ENCODE measurements around the gene NUFIP1. TPM values are rescaled to one million over a fixed set of nuclear protein-coding genes. Genes with fewer than 3 reads are reported as not detected.

NUFIP1 gene
- total RNA-seq, 6 experiments from 2014 or later, result 1.1 to 2.3 (median 2.0) TPM

- WGBS (ENCODE audit: insufficient coverage, low coverage, low lambda C conversion rate, missing lambda C conversion rate), result 100% methylated on average over 1 of the region's 1 CpG
- H3K36me3 ChIP-seq, result peaks cover 0 to 32% (median 3%) of the 10 kb centered on the region in 4 donors
These were observed 10.9 kb downstream of the NUFIP1 start for GRCh38 chr13:44978328-44978727.

DNA sequence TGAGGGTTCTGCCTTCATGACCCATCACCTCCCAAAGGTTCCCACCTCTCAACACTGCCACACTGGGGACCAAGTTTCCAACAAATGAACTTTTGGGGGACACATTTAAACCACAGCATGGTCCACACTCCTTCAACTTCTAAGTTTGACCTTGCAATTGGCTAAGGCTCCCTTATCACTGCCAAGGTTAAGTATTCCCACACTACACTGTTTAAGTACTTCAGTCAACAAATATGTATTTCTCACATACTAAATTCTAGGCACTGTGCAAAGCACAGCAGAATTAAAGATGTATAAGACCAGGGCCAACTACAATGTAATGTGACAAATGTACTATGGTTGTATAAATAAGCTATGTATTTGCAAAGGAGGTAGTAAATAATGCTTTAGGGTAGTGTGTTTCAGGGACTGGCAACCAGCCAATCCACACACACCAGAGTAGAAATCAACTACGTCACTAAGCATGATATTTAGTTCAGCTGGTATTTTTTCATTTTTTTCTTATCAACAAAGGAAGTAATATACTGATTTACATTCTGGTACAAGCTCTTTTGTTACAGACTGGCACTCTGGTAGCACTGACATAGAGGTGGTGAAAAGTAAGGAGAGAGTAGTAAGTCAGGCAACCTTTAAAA lies 12.2 kb downstream of the NUFIP1 start:
- Histone ChIP-seq H3K4me1 (no peaks in the 10 kb centered on the region), H3K36me3 (peaks cover 0 to 32% (median 3%) of the 10 kb centered on the region in 4 donors), H3K27me3 (no peaks in the 10 kb centered on the region), H3K9me3 (no peaks in the 10 kb centered on the region), H3K27ac (no peak overlapping the region), H3K4me3 (no peak overlapping the region)
- no peak for DNase-seq
- no peak for ATAC-seq
- WGBS (ENCODE audit: insufficient coverage, low coverage, low lambda C conversion rate, missing lambda C conversion rate), result 52% methylated on average over 1 of the region's 1 CpG
- intact Hi-C loops (cut with DNase I), result loop anchor here in 1 of 2 donors (10.0 kb wide), 1 partner anchor 492 kb away; no protein-coding TSS in a partner anchor
- no peak for TF ChIP-seq POLR2A (IDR thresholded peaks at IDR 0.05)
- TF ChIP-seq, protein P1, sequence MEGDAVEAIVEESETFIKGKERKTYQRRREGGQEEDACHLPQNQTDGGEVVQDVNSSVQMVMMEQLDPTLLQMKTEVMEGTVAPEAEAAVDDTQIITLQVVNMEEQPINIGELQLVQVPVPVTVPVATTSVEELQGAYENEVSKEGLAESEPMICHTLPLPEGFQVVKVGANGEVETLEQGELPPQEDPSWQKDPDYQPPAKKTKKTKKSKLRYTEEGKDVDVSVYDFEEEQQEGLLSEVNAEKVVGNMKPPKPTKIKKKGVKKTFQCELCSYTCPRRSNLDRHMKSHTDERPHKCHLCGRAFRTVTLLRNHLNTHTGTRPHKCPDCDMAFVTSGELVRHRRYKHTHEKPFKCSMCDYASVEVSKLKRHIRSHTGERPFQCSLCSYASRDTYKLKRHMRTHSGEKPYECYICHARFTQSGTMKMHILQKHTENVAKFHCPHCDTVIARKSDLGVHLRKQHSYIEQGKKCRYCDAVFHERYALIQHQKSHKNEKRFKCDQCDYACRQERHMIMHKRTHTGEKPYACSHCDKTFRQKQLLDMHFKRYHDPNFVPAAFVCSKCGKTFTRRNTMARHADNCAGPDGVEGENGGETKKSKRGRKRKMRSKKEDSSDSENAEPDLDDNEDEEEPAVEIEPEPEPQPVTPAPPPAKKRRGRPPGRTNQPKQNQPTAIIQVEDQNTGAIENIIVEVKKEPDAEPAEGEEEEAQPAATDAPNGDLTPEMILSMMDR (IDR thresholded peaks at IDR 0.05), result no peak

More at GRCh38 chr13:44978328-44978727, 10.9 kb downstream of the NUFIP1 start:
- Histone ChIP-seq H3K9me3 (no peaks in the 10 kb centered on the region), H3K27me3 (no peaks in the 10 kb centered on the region), H3K4me3 (no peak overlapping the region), H3K27ac (no peak overlapping the region), H3K4me1 (no peaks in the 10 kb centered on the region)
- TF ChIP-seq, protein P1 (IDR thresholded peaks at IDR 0.05), result peak in 1 of 4 donors; percentile 6
- TF ChIP-seq POLR2A (IDR thresholded peaks at IDR 0.05), result no peak
- no peak for DNase-seq
- intact Hi-C loops (cut with DNase I), result loop anchor here in 1 of 2 donors (10.0 kb wide), 1 partner anchor 494 kb away; no protein-coding TSS in a partner anchor
- ATAC-seq, result no peak

GRCh38 chr13:44976196-44976595 lies 13.1 kb downstream of the NUFIP1 start:
- DNase-seq, result no peak
- Histone ChIP-seq H3K27ac (no peak overlapping the region), H3K9me3 (no peaks in the 10 kb centered on the region), H3K4me3 (no peak overlapping the region), H3K4me1 (no peaks in the 10 kb centered on the region), H3K27me3 (no peaks in the 10 kb centered on the region), H3K36me3 (peaks cover 0 to 38% (median 3%) of the 10 kb centered on the region in 4 donors)
- TF ChIP-seq, protein P1 (IDR thresholded peaks at IDR 0.05), result no peak
- no peak for TF ChIP-seq POLR2A (IDR thresholded peaks at IDR 0.05)
- 87% methylated on average over 3 of the region's 3 CpGs for WGBS (ENCODE audit: insufficient coverage, low coverage, low lambda C conversion rate, missing lambda C conversion rate)
- intact Hi-C loops (cut with DNase I), result loop anchor here in 1 of 2 donors (10.0 kb wide), 1 partner anchor 491 kb away; no protein-coding TSS in a partner anchor
- no peak for ATAC-seq

GRCh38 chr13:44974056-44974793 lies 15.0 kb downstream of the NUFIP1 start:
- Histone ChIP-seq H3K27me3 (no peaks in the 10 kb centered on the region), H3K4me1 (no peaks in the 10 kb centered on the region), H3K4me3 (no peak overlapping the region), H3K9me3 (no peaks in the 10 kb centered on the region), H3K27ac (no peak overlapping the region), H3K36me3 (peaks cover 0 to 21% (median 3%) of the 10 kb centered on the region in 4 donors)
- intact Hi-C loops (cut with DNase I), result loop anchor here in 1 of 2 donors (10.0 kb wide), 1 partner anchor 489 kb away; no protein-coding TSS in a partner anchor
- DNase-seq (peak in 2 of 3 donors; percentile 31 to 55), ATAC-seq (peak; percentile 49 to 62 (median 56))
- WGBS (ENCODE audit: insufficient coverage, low coverage, low lambda C conversion rate, missing lambda C conversion rate), result 39% methylated on average over 7 of the region's 9 CpGs
- no peak for TF ChIP-seq POLR2A (IDR thresholded peaks at IDR 0.05)
- TF ChIP-seq, protein P1 (IDR thresholded peaks at IDR 0.05), result no peak

Data from right lobe of liver (tissue), 6 donors.